NCI-H128 (cell line): ENCODE results near the gene WFDC12.

ENCODE experiments used
- DNase-seq: peaks from one replicate; lab custom pipeline; 2025; ENCODE audit not compliant: unreplicated experiment; lab: John Stamatoyannopoulos, UW

The WFDC12 gene

GRCh38 chr20:45115829-45116228, 8.4 kb downstream of the WFDC12 start:
- DNase-seq: no peak

GRCh38 chr20:45115386-45115774, 8.9 kb downstream of the WFDC12 start:
- DNase-seq: no peak

GRCh38 chr20:45114465-45115385, 9.5 kb downstream of the WFDC12 start, which contains the start of gene WFDC5:
Gene WFDC5 (minus strand): TSS chr20:45115174. CDS start chr20:45115083, 91 bp downstream.
- DNase-seq: no peak

- DNase-seq: no peak
Measured at GRCh38 chr20:45113865-45114264, 10.4 kb downstream of the WFDC12 start.

GRCh38 chr20:45112754-45113153, 11.5 kb downstream of the WFDC12 start:
- DNase-seq: no peak

- DNase-seq: no peak
Measured at GRCh38 chr20:45111799-45112471, 12.3 kb downstream of the WFDC12 start.

- no peak for DNase-seq
Measured at GRCh38 chr20:45111285-45111684, 13.0 kb downstream of the WFDC12 start.

- DNase-seq: no peak
Measured at GRCh38 chr20:45110301-45110700, 14.0 kb downstream of the WFDC12 start.

GRCh38 chr20:45109634-45110033, 14.6 kb downstream of the WFDC12 start:
- DNase-seq: no peak

- no peak for DNase-seq
Measured at GRCh38 chr20:45105317-45105716, 18.9 kb downstream of the WFDC12 start.

- no peak for DNase-seq
Measured at GRCh38 chr20:45104786-45105185, 19.5 kb downstream of the WFDC12 start.

GRCh38 chr20:45103072-45103471, 21.2 kb downstream of the WFDC12 start:
- DNase-seq: no peak

GRCh38 chr20:45101333-45101850, 22.9 kb downstream of the WFDC12 start:
- DNase-seq: no peak

GRCh38 chr20:45100563-45101245, 23.6 kb downstream of the WFDC12 start, which contains the start of gene KCNS1:
Gene KCNS1 (minus strand): TSS chr20:45101127. CDS start chr20:45099236, 1,891 bp downstream.
- no peak for DNase-seq

GRCh38 chr20:45098103-45098773, 26.0 kb downstream of the WFDC12 start:
- no peak for DNase-seq

- no peak for DNase-seq
Measured at GRCh38 chr20:45097485-45098102, 26.7 kb downstream of the WFDC12 start.

GRCh38 chr20:45096781-45097180, 27.5 kb downstream of the WFDC12 start:
- DNase-seq: no peak

GRCh38 chr20:45095805-45096238, 28.4 kb downstream of the WFDC12 start:
- DNase-seq: no peak

- no peak for DNase-seq
Measured at GRCh38 chr20:45094864-45095574, 29.2 kb downstream of the WFDC12 start.

GRCh38 chr20:45094201-45094600, 30.1 kb downstream of the WFDC12 start:
- DNase-seq: no peak
